ENCODE results near the gene FAM237B.

DNA sequence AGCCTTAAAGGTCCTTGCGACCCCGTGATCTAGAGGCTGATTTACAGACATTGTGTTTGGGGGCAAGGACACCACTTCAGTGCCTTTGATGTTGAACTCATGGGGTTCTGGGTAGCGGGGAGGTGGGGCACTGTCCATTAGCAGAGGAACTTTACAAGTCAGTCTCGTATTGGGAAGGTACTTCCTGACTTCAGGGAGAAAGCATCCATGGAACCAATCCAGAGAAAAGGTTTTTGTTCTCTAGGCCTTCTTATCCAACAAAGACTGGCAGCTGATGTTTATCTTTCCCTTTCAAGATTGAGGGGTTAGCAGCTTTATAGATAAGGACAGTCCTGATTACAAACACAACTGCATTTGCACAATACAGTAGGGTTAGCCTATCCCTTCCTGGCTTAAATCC is 28.2 kb upstream of the FAM237B start:
- TF ChIP-seq, protein P1, sequence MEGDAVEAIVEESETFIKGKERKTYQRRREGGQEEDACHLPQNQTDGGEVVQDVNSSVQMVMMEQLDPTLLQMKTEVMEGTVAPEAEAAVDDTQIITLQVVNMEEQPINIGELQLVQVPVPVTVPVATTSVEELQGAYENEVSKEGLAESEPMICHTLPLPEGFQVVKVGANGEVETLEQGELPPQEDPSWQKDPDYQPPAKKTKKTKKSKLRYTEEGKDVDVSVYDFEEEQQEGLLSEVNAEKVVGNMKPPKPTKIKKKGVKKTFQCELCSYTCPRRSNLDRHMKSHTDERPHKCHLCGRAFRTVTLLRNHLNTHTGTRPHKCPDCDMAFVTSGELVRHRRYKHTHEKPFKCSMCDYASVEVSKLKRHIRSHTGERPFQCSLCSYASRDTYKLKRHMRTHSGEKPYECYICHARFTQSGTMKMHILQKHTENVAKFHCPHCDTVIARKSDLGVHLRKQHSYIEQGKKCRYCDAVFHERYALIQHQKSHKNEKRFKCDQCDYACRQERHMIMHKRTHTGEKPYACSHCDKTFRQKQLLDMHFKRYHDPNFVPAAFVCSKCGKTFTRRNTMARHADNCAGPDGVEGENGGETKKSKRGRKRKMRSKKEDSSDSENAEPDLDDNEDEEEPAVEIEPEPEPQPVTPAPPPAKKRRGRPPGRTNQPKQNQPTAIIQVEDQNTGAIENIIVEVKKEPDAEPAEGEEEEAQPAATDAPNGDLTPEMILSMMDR (conservative IDR thresholded peaks at IDR 0.05; ENCODE audit: low read length) = no peak
- TF ChIP-seq EZH2phosphoT487 (IDR thresholded peaks at IDR 0.05; ENCODE audit: borderline replicate concordance, low read depth, low read length) = no peak

Measured in OCI-LY7 (cell line).